Gastroesophageal sphincter (tissue), 4 donors: Measurements from ENCODE around the gene HYAL2. TPM values are rescaled to one million over a fixed set of nuclear protein-coding genes. Genes with fewer than 3 reads are reported as not detected.

Source experiments
- ATAC-seq: fragments of 150-250 bp; one replicate; pipeline ENCODE4 v1.9.1; 2016; ENCODE audit warnings: mild to moderate bottlenecking, moderate library complexity
- H3K27ac ChIP-seq, 4 donors: fragments of 200-600 bp; sonication (generic) in 3 of 4; 1 replicate in 3 of 4; 2 replicates in 1 of 4; pipeline ENCODE4 v1.5.1; 2016 to 2019
- H3K27me3 ChIP-seq: fragments of 200-600 bp; sonication (generic); one replicate; pipeline ENCODE4 v1.5.1; 2019
- H3K36me3 ChIP-seq, 2 donors: fragments of 200-600 bp; sonication (generic); one replicate each; pipeline ENCODE4 v1.5.1; 2019; ENCODE audit warnings: control low read depth in 1 of 2
- H3K4me1 ChIP-seq, 3 donors: fragments of 200-600 bp; sonication (generic); 1 replicate in 2 of 3; 2 replicates in 1 of 3; pipeline ENCODE4 v1.5.1; 2016 to 2019; ENCODE audit warnings: control low read depth in 2 of 3
- H3K4me3 ChIP-seq, 2 donors: fragments of 200-600 bp; sonication (generic); one replicate each; pipeline ENCODE4 v1.5.1; 2019; ENCODE audit warnings: mild to moderate bottlenecking in 1 of 2, moderate library complexity in 1 of 2
- H3K9me3 ChIP-seq, 3 donors: fragments of 200-600 bp; sonication (generic); one replicate each; pipeline ENCODE4 v1.5.1; 2017 to 2019; ENCODE audit warnings: control low read depth in 2 of 3
- EP300 ChIP-seq: sonication (generic); formaldehyde crosslinking; IDR thresholded peaks from one replicate; pipeline ENCODE4 v1.6.1; 2017; ENCODE audit warnings: antibody characterized with exemption, mild to moderate bottlenecking
- POLR2A ChIP-seq, 2 donors: fragments of 450-650 bp; IDR thresholded peaks; one replicate each; pipeline ENCODE4 v1.6.1; 2017; ENCODE audit warnings: antibody characterized with exemption in 2 of 2, mild to moderate bottlenecking in 2 of 2, moderate library complexity in 1 of 2
- POLR2AphosphoS5 ChIP-seq: sonication (generic); formaldehyde crosslinking; IDR thresholded peaks from one replicate; pipeline ENCODE4 v1.6.1; 2017; ENCODE audit warnings: antibody characterized with exemption
- whole genome bisulfite sequencing, 2 donors: methylation state at CpG; one replicate each; pipeline ENCODE4 v1.1.5; 2018; ENCODE audit warnings: low coverage in 1 of 2; 5-methylcytosine and 5-hydroxymethylcytosine counted together
- total RNA-seq, 4 donors: library from RNA; depleted of rRNA; stranded (reverse); fragments of >200 nt; gene quantifications; one replicate each; pipeline ENCODE4 v1.1.0, GENCODE V29; 2016
- TF ChIP-seq, protein P1 (sequence below), 4 experiments: fragments of 200-600 bp in 2 of 4; fragments of 450-650 bp in 2 of 4; sonication (generic) in 1 of 4; IDR thresholded peaks; one replicate each; pipeline ENCODE4 v1.5.1; 2017 to 2019; ENCODE audit warnings: antibody characterized with exemption in 4 of 4, mild to moderate bottlenecking in 2 of 4, moderate library complexity in 2 of 4

The HYAL2 gene
- total RNA-seq, 4 donors from 2014 or later, result 37.2 to 87.0 (median 74.8) TPM

DNA sequence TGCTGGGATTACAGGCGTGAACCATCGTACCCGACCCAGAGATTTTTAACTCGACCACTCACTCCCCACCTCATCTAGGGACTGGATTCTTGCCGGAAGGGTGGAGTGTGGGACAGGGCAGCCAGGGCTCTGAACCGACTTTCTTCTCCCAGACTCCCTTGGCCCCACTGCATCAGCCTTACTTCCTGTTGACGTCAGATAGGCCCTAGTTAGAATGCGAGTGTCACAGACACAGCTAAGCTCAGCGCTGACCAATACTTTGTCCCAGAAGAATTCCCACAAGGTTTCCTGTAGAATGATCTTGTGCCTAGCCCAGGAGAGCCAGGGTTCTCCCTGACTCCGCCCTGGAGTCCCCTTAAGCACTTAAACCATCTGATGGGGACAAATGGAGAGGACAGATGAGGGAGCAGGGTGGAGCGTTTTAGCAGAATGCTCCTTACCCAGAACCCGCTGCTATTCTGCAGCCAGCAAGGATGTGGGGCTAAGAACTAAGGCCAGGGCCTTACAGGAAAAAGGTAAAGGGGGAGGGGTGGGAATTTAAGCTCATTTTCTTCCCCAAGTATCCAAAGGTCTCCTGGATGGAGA, 11.3 kb upstream of the HYAL2 start:
- ATAC-seq, result peak; percentile 22
- peaks cover 0 to 71% (median 31%) of the 10 kb centered on the region in 3 donors for H3K4me1 ChIP-seq
- WGBS, 2 donors, result 43 to 70% methylated on average over 2 to 7 of the region's 12 CpGs
- TF ChIP-seq EP300 (no peak), POLR2AphosphoS5 (no peak), POLR2A (IDR thresholded peaks at IDR 0.05) (no peak)
- TF ChIP-seq, protein P1, sequence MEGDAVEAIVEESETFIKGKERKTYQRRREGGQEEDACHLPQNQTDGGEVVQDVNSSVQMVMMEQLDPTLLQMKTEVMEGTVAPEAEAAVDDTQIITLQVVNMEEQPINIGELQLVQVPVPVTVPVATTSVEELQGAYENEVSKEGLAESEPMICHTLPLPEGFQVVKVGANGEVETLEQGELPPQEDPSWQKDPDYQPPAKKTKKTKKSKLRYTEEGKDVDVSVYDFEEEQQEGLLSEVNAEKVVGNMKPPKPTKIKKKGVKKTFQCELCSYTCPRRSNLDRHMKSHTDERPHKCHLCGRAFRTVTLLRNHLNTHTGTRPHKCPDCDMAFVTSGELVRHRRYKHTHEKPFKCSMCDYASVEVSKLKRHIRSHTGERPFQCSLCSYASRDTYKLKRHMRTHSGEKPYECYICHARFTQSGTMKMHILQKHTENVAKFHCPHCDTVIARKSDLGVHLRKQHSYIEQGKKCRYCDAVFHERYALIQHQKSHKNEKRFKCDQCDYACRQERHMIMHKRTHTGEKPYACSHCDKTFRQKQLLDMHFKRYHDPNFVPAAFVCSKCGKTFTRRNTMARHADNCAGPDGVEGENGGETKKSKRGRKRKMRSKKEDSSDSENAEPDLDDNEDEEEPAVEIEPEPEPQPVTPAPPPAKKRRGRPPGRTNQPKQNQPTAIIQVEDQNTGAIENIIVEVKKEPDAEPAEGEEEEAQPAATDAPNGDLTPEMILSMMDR (IDR thresholded peaks at IDR 0.05), result no peak
- H3K27me3 ChIP-seq, result no peaks in the 10 kb centered on the region
- no peak overlapping the region for H3K4me3 ChIP-seq
- H3K9me3 ChIP-seq, result no peaks in the 10 kb centered on the region
- peaks cover 0 to 46% of the 10 kb centered on the region in 2 donors for H3K36me3 ChIP-seq
- peak overlapping the region; percentile 9 to 99 (median 86) for H3K27ac ChIP-seq

DNA sequence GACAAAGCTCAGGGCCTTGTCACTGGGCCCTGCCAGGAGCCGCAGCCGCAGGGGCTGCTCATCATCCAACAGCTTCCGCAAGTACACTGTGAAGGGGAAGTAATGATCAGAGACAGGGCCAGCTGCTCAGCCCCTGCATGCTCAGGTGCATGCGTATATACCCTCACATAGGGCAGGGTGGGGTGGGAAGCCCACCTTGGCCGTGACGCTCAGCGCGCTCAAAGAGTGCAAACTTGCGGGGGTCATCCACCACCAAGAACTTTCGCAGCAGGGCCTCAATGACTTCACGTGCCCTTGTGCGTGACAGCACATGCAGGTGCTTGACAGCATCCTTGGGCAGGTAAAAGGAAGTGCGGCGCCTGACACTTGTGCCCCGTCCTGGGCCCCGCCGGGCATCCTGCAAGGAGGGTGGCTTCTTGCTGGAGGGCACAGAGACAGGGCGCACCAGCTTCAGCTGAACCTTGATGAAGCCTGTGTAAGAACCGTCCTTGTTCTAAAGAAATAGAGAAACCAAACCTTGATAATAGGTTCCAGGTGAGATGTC, 8.9 kb upstream of the HYAL2 start:
- peaks cover 0 to 74% (median 37%) of the 10 kb centered on the region in 3 donors for H3K4me1 ChIP-seq
- no peaks in the 10 kb centered on the region for H3K27me3 ChIP-seq
- no peak for TF ChIP-seq POLR2AphosphoS5
- TF ChIP-seq POLR2A (IDR thresholded peaks at IDR 0.05), result no peak
- TF ChIP-seq, protein P1 (IDR thresholded peaks at IDR 0.05), result no peak
- TF ChIP-seq EP300, result no peak
- 90 to 92% methylated on average over 4 to 12 of the region's 19 CpGs for WGBS, 2 donors
- no peak overlapping the region for H3K27ac ChIP-seq
- peaks cover 0 to 52% of the 10 kb centered on the region in 2 donors for H3K36me3 ChIP-seq
- no peak overlapping the region for H3K4me3 ChIP-seq
- no peak for ATAC-seq
- no peaks in the 10 kb centered on the region for H3K9me3 ChIP-seq

DNA sequence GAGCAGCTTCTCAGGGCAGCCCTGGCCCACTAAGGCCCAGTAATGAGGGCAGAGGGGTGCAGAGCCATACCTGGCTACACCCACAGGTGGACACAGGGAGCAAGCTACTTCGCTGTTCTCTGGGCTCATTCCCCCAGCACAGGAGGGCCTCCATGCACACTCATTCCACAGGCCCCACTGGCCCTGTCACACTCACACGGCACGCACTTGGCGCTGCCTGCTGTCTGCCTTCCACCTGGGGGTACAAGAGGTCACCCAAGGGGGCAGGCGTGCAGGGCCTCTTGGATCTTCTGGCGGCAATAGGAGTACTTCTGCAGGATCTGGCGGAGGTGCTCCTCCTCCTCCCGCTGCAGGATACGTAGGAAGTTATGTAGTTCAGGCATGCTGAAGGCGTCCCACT, 7.8 kb upstream of the HYAL2 start:
- H3K9me3 ChIP-seq, result no peaks in the 10 kb centered on the region
- no peak for ATAC-seq
- WGBS, 2 donors, result 60 to 83% methylated on average over 1 to 2 of the region's 10 CpGs
- no peak overlapping the region for H3K4me3 ChIP-seq
- no peak for TF ChIP-seq EP300
- TF ChIP-seq, protein P1 (IDR thresholded peaks at IDR 0.05), result no peak
- no peak for TF ChIP-seq POLR2AphosphoS5
- TF ChIP-seq POLR2A (IDR thresholded peaks at IDR 0.05), result no peak
- H3K27ac ChIP-seq, result no peak overlapping the region
- peaks cover 0 to 63% of the 10 kb centered on the region in 2 donors for H3K36me3 ChIP-seq
- no peaks in the 10 kb centered on the region for H3K27me3 ChIP-seq
- H3K4me1 ChIP-seq, result peaks cover 0 to 74% (median 28%) of the 10 kb centered on the region in 3 donors

DNA sequence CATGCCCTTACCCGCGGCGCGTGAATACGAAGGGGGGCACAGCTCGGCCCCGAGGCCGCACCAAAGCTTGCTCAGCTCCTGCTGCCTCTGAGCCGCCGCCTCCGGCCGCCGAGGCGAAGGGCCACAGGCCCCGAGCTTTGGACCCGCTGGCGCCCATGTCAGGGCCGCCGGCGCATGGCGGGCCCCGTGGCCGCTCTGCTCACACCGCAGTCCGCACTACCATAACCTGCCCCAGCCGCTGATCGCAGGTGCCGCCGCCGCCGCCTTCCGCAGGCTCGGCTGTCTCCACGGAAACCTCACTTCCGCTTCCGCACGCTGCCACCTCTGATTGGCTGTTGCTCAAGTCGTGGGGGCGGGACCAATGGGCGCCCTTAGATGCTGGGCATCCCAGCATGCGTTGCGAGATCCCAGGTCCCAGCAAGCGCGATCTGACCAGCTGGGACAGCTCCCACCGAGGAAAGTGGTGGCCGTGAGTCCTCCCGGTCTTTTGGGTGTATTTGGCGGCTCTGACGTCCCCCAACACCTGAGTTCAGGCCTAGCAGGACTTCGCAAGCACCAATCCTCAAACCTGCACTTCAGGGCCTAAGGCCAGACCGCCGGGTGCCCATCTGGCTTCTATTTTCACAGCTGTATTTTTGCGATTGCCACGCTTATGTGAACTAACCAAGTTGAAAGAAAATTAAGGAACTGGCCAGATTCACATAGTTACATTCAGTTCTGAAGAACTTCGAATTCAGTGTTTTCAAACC, 5.6 kb upstream of the HYAL2 start, which contains the start of gene TUSC2:
TUSC2 (minus strand) TSS at position 281 of the 749 bp plus-strand sequence; CDS start at position 157, 124 bp downstream.
- Histone ChIP-seq H3K27ac (peak within 1 kb of the TSS; percentile 80 to 93 (median 90)), H3K4me1 (peaks cover 0 to 74% (median 19%) of the 10 kb centered on the region in 3 donors), H3K4me3 (peak within 1 kb of the TSS; percentile 91 to 100), H3K27me3 (no peaks in the 10 kb centered on the region), H3K36me3 (peaks cover 0 to 61% of the 10 kb centered on the region in 2 donors), H3K9me3 (no peaks in the 10 kb centered on the region)
- WGBS, 2 donors, result 14 to 22% methylated on average over 1 to 4 of the region's 55 CpGs
- TF ChIP-seq POLR2A (IDR thresholded peaks at IDR 0.05) (peak; percentile 70 to 78), POLR2AphosphoS5 (peak; percentile 85), EP300 (no peak)
- TF ChIP-seq, protein P1 (IDR thresholded peaks at IDR 0.05), result peak in 3 of 4 experiments; percentile 9 to 12 (median 11)
- peak; percentile 92 for ATAC-seq
